Coronary artery (tissue), 2 donors: ENCODE measurements around the gene NKX1-1.

ENCODE experiments used
- DNase-seq: peaks from one replicate; pipeline ENCODE4 v3.0.0-alpha.2; 2017; ENCODE audit warnings: low spot score
- H3K27ac ChIP-seq, 2 donors: fragments of 200-600 bp; sonication (generic); one replicate each; pipeline ENCODE4 v1.5.1; 2016 to 2019
- H3K4me3 ChIP-seq: fragments of 200-600 bp; sonication (generic); 2 replicates; pipeline ENCODE4 v1.5.1; 2016; ENCODE audit warnings: mild to moderate bottlenecking, moderate library complexity
- TF ChIP-seq, protein P1 (sequence below): fragments of 200-600 bp; sonication (generic); IDR thresholded peaks from one replicate; pipeline ENCODE4 v1.5.1; 2019; ENCODE audit warnings: antibody characterized with exemption

NKX1-1 gene

DNA sequence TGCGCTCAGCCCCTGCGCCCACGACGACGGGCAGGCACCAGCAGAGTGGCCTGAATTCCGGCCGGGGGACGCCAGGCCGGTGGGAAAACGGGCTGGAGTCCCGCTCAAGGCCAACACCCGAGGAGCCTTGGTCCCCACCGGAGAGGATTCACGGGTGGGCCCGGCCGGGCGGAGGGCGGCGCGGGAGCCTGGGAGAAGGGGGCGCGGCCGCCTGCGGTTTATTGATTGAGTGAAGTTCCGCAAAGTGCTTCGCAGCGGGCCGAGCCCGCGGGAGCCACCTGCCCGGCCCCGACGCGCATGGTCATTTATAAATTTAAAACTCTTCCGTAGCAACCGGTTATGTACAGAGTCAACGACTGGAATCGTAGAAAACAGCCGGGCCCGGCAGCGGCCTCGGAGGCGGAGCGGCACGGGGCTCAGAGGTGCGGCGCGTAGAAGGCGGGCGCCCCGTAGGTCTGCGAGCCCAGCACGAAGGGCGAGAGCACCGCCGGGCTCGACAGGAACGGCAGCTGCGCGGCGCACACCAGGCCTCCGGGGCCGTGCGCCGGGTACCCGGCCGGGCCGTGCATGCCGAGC is 3.6 kb downstream of the NKX1-1 start:
- Histone ChIP-seq H3K27ac (no peak overlapping the region), H3K4me3 (peak overlapping the region; percentile 55)
- TF ChIP-seq, protein P1, sequence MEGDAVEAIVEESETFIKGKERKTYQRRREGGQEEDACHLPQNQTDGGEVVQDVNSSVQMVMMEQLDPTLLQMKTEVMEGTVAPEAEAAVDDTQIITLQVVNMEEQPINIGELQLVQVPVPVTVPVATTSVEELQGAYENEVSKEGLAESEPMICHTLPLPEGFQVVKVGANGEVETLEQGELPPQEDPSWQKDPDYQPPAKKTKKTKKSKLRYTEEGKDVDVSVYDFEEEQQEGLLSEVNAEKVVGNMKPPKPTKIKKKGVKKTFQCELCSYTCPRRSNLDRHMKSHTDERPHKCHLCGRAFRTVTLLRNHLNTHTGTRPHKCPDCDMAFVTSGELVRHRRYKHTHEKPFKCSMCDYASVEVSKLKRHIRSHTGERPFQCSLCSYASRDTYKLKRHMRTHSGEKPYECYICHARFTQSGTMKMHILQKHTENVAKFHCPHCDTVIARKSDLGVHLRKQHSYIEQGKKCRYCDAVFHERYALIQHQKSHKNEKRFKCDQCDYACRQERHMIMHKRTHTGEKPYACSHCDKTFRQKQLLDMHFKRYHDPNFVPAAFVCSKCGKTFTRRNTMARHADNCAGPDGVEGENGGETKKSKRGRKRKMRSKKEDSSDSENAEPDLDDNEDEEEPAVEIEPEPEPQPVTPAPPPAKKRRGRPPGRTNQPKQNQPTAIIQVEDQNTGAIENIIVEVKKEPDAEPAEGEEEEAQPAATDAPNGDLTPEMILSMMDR: no peak
- no peak for DNase-seq

DNA sequence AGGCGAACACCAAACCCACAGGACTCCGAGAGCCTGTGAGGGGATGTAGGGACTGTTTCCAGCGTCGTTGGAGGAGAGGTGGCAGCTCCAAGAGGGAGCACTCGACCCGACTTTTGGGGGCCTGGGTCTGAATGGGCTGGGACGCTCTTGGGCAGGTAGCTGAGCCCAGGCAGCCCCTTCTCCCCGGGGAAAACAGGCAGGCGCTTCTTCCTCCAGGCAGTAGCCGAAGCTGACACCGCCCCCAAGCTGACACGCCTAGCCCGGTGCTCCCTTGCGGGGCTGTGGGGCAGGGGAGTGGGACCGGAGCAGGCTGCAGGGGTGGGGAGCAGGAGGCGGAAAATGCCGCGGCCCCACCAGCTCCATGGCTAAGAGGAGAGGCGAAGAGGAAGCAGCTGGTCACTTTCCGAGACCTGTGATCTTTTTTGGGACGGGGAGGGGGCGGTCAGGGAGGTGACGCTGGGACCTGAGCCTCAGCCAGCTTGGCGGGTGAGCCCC is 4.2 kb downstream of the NKX1-1 start:
- TF ChIP-seq, protein P1: no peak
- Histone ChIP-seq H3K27ac (no peak overlapping the region), H3K4me3 (peak overlapping the region; percentile 55)
- peak; percentile 53 for DNase-seq

DNA sequence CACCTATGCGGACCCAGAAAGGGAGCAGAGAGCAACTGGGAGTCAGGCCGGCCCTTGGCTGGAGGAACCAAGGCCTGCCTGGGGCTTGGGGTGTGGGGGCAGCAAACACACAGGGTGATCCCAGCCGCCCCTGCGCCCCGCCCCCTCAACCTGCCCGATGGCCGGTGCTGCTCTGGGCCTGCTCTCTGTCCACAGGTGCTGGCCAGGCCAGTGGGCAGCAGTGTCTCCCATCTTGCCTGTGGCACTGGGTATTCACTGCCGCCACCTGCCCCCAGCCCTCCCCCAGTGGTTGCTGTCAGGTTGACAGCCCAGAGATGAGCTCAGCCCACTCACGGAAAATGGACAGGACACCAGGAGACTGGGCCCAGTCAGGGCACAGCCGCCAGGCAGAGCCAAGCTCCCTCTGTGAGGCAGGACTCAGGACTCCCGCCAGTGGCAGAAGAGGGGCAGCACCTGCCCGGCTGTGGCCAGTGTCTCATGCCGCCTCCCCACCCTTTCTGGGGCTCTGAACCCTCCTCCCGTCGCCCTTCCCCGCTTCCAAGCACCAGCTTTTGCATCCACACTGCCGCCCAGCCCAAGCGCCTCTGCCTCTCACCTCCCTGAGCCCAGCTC is 4.7 kb downstream of the NKX1-1 start:
- TF ChIP-seq, protein P1: no peak
- H3K4me3 ChIP-seq: no peak overlapping the region
- peak; percentile 64 for DNase-seq
- H3K27ac ChIP-seq: no peak overlapping the region

DNA sequence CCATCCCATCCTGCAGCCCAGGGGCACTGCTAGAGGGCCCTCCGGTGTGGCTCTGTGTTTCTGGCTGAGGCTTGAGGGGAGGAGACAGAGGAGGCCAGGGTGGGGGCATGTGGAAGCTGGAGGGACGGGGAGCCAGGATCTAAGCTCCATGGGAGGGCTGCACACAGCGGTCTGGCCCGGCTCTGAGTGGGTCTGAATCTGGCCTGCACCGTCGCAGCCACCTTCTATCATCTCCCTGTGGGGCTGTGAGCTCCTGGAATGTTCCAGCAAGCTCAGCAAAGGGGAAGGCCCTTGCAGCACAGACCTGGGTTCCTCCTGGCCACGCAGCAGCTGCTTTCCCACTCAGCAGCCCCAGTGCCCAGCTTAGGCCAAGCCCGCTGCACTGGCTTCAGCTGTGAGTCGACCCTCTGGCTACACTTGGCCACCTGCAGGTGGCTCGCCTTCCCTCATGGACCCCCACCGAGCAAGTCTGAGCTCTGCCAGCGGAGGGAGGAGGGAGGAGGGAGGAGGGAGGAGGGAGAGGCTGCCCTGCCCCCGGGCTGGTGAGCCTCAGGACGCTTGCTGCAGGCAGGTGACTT is 5.3 kb downstream of the NKX1-1 start:
- Histone ChIP-seq H3K4me3 (no peak overlapping the region), H3K27ac (no peak overlapping the region)
- TF ChIP-seq, protein P1: no peak
- DNase-seq: peak; percentile 47

DNA sequence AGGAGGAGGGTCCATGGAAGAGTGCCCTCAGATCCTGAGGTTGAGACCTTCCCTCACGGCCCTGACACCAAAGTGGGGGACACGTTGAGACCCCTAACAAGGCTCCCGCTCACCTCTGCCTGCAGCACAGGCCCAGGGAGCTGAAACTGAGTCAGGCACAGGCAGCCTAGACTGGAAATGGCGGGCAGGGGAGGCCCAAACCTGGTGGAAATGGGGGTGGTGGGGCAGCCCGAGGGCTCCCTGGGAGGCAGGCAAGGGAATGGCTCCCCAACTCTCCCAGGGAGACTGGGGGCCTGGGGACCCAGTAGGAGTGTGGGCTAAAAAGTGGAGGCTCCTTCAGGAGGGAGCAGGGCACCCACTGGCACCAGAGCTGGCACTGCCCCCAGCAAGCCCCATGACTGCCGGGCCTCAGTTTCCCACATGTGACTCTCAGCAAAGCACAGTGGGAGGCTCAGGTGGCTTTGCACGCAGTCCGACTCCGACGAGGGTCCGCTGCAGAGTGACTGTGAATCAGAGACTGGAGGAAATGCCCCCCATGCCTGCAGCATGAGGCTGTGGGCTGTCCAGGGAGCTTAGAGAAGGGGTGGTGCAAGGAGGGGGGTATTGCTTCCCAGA is 5.9 kb downstream of the NKX1-1 start:
- TF ChIP-seq, protein P1: no peak
- Histone ChIP-seq H3K4me3 (no peak overlapping the region), H3K27ac (no peak overlapping the region)
- no peak for DNase-seq

DNA sequence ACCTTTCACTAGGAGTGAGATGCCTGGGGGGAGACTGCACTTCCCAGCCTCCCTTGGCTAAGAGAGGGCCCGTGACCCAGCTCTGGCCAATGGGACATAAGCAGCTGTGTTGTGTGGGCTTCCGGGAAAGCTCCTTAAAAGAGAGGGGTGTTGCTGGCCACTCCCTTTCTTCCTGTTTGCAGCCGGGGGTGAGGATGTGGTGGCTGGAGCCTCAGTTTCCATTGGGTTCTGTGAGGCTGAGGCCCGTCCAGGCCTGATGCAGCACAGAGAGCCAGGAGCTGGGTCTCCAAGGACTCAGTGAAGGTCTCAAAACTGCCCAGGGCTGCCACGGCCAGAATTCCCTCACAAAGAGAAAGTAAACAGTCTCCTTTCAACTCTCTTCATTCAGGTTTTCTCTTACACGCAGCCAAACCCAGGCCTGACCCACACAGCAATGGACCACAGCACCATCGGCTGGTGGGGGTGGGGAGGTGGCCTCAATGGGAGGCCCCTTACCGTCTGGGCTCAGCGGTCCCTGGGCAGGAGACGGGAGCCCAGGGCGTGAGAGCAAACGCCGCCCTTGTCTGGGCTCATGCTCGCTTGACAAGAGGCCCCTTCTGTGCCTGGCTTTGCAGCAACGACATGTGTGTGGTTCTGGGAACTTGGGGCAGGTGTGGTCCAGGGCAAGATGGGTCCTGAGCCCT is 6.6 kb downstream of the NKX1-1 start:
- DNase-seq: no peak
- Histone ChIP-seq H3K27ac (no peak overlapping the region), H3K4me3 (no peak overlapping the region)
- TF ChIP-seq, protein P1: no peak
